ENCODE measurements around the gene POLG2. TPM values are rescaled to one million over a fixed set of nuclear protein-coding genes. Genes with fewer than 3 reads are reported as not detected.

The POLG2 gene
- polyA plus RNA-seq, 1 donor from 2014 or later = 16.9 TPM

DNA sequence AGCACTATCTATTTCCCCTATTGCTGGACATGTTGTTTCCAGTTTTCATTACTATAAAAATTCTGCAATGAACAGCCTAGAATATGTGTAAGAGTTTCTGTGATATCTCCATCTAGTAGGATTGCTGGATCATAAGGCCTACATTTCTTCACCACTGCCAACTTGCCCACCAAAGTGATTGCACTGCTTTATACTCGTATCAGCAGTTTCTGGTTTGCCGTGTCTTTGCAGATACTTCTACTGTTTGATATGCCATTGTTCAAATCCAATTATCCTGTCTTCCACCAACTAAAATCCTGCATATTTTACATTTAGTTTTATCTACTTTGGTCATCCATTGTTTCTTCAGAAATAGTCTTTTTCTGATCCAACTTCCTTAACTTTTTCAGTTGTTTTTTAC, 31.1 kb upstream of the POLG2 start:
- peaks cover 6% of the 10 kb centered on the region for H3K36me3 ChIP-seq (ENCODE audit: insufficient read depth, low read length)
- TF ChIP-seq MXI1 (conservative IDR thresholded peaks at IDR 0.05; ENCODE audit: poor library complexity, severe bottlenecking) = no peak
- no peak for TF ChIP-seq SMC3 (conservative IDR thresholded peaks at IDR 0.05; ENCODE audit: poor library complexity)
- TF ChIP-seq, protein P1, sequence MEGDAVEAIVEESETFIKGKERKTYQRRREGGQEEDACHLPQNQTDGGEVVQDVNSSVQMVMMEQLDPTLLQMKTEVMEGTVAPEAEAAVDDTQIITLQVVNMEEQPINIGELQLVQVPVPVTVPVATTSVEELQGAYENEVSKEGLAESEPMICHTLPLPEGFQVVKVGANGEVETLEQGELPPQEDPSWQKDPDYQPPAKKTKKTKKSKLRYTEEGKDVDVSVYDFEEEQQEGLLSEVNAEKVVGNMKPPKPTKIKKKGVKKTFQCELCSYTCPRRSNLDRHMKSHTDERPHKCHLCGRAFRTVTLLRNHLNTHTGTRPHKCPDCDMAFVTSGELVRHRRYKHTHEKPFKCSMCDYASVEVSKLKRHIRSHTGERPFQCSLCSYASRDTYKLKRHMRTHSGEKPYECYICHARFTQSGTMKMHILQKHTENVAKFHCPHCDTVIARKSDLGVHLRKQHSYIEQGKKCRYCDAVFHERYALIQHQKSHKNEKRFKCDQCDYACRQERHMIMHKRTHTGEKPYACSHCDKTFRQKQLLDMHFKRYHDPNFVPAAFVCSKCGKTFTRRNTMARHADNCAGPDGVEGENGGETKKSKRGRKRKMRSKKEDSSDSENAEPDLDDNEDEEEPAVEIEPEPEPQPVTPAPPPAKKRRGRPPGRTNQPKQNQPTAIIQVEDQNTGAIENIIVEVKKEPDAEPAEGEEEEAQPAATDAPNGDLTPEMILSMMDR (IDR thresholded peaks at IDR 0.05; ENCODE audit: poor library complexity, severe bottlenecking) = no peak
- TF ChIP-seq EP300 (conservative IDR thresholded peaks at IDR 0.05; ENCODE audit: poor library complexity, severe bottlenecking) = no peak
- TF ChIP-seq EZH2 (IDR thresholded peaks at IDR 0.05; ENCODE audit: borderline replicate concordance, insufficient read depth, low read length, poor library complexity, severe bottlenecking) = no peak

DNA sequence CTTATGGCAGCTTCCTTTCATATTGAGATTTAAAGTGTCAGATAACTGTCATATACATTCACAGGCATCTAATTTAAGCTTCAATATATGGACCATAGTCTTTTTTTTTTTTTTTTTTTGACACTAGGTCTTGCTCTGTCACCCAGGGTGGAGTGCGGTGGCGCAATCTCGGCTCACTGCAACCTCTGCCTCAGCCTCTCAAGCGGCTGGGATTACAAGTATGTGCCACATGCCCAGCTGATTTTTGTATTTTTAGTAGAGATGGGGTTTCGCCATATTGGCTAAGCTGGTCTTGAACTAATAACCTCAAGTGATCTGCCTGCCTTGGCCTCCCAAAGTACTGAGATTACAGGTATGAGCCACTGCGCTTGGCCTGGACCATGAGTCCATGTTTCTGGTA, 23.5 kb upstream of the POLG2 start:
- TF ChIP-seq TAF1 (IDR thresholded peaks at IDR 0.05; ENCODE audit: low read depth) = no peak
- TF ChIP-seq, protein P1 (IDR thresholded peaks at IDR 0.05; ENCODE audit: poor library complexity, severe bottlenecking) = no peak
- no peak for TF ChIP-seq EZH2 (IDR thresholded peaks at IDR 0.05; ENCODE audit: borderline replicate concordance, insufficient read depth, low read length, poor library complexity, severe bottlenecking)
- no peak for TF ChIP-seq POLR2AphosphoS5 (IDR thresholded peaks at IDR 0.05)
- TF ChIP-seq MXI1 (conservative IDR thresholded peaks at IDR 0.05; ENCODE audit: poor library complexity, severe bottlenecking) = no peak
- TF ChIP-seq, protein P2, sequence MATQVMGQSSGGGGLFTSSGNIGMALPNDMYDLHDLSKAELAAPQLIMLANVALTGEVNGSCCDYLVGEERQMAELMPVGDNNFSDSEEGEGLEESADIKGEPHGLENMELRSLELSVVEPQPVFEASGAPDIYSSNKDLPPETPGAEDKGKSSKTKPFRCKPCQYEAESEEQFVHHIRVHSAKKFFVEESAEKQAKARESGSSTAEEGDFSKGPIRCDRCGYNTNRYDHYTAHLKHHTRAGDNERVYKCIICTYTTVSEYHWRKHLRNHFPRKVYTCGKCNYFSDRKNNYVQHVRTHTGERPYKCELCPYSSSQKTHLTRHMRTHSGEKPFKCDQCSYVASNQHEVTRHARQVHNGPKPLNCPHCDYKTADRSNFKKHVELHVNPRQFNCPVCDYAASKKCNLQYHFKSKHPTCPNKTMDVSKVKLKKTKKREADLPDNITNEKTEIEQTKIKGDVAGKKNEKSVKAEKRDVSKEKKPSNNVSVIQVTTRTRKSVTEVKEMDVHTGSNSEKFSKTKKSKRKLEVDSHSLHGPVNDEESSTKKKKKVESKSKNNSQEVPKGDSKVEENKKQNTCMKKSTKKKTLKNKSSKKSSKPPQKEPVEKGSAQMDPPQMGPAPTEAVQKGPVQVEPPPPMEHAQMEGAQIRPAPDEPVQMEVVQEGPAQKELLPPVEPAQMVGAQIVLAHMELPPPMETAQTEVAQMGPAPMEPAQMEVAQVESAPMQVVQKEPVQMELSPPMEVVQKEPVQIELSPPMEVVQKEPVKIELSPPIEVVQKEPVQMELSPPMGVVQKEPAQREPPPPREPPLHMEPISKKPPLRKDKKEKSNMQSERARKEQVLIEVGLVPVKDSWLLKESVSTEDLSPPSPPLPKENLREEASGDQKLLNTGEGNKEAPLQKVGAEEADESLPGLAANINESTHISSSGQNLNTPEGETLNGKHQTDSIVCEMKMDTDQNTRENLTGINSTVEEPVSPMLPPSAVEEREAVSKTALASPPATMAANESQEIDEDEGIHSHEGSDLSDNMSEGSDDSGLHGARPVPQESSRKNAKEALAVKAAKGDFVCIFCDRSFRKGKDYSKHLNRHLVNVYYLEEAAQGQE (IDR thresholded peaks at IDR 0.05; ENCODE audit: borderline replicate concordance) = no peak
- H3K4me3 ChIP-seq (ENCODE audit: low read length) = no peak overlapping the region
- H3K36me3 ChIP-seq (ENCODE audit: insufficient read depth, low read length) = peaks cover 14% of the 10 kb centered on the region
- no peaks in the 10 kb centered on the region for H3K9me2 ChIP-seq (ENCODE audit: insufficient read depth, low read length)
- H2AFZ ChIP-seq (ENCODE audit: low read depth, low read length) = no peak overlapping the region
- no peaks in the 10 kb centered on the region for H3K27me3 ChIP-seq (ENCODE audit: insufficient read depth, low read depth, low read length)
- H3K79me2 ChIP-seq (replicated peaks; ENCODE audit: insufficient read depth, low read length) = peaks cover 4% of the 10 kb centered on the region
- H3K4me2 ChIP-seq (ENCODE audit: low read length) = no peak overlapping the region
- no peaks in the 10 kb centered on the region for H3K9me3 ChIP-seq (ENCODE audit: low read length)
- H3K27ac ChIP-seq (ENCODE audit: low read length) = no peak overlapping the region
- H3K9ac ChIP-seq (ENCODE audit: low read length) = no peak overlapping the region
- H3F3A ChIP-seq (ENCODE audit: insufficient read depth, low read length, poor library complexity, severe bottlenecking) = no peaks in the 10 kb centered on the region
- H4K20me1 ChIP-seq (ENCODE audit: insufficient read depth) = peaks cover 4% of the 10 kb centered on the region

More for the DNA sequence above, 31.1 kb upstream of the POLG2 start:
- no peak overlapping the region for H3K9ac ChIP-seq (ENCODE audit: low read length)
- no peak overlapping the region for H3K4me3 ChIP-seq (ENCODE audit: low read length)
- H3K27ac ChIP-seq (ENCODE audit: low read length) = no peak overlapping the region
- H4K20me1 ChIP-seq (ENCODE audit: insufficient read depth) = peaks cover 3% of the 10 kb centered on the region
- H3K27me3 ChIP-seq (ENCODE audit: insufficient read depth, low read depth, low read length) = no peaks in the 10 kb centered on the region
- no peaks in the 10 kb centered on the region for H3K9me3 ChIP-seq (ENCODE audit: low read length)
- H3K4me2 ChIP-seq (ENCODE audit: low read length) = no peak overlapping the region
- H3K9me2 ChIP-seq (ENCODE audit: insufficient read depth, low read length) = no peaks in the 10 kb centered on the region
- H3K79me2 ChIP-seq (replicated peaks; ENCODE audit: insufficient read depth, low read length) = no peaks in the 10 kb centered on the region
- H3F3A ChIP-seq (ENCODE audit: insufficient read depth, low read length, poor library complexity, severe bottlenecking) = no peaks in the 10 kb centered on the region
- H2AFZ ChIP-seq (ENCODE audit: low read depth, low read length) = no peak overlapping the region
